ENCODE measurements around the gene ATP5IF1. TPM values are rescaled to one million over a fixed set of nuclear protein-coding genes. Genes with fewer than 3 reads are reported as not detected.

ATP5IF1 gene
- total and polyA plus RNA-seq, 2 of the 13 experiments (the other 11 are each of a cell fraction or from before 2014, with no cell fraction given): 97.7 to 131 TPM

- Histone ChIP-seq H4K20me1 (ENCODE audit: insufficient read depth, low read length) (no peaks in the 10 kb centered on the region), H3K27me3 (ENCODE audit: control insufficient read depth in 1 of 2, insufficient read depth in 2 of 2, low read length in 2 of 2) (peaks cover 0 to 2% of the 10 kb centered on the region in 2 experiments; a peak in 1 of 5 replicates), H3K27ac (ENCODE audit: extremely low read length, insufficient read depth, low read length) (no peak overlapping the region), H3K9ac (ENCODE audit: insufficient read depth, low read depth, low read length) (no peak overlapping the region), H3K4me1 (ENCODE audit: insufficient read depth, low read length) (peaks cover 50% of the 10 kb centered on the region), H3K4me3 (replicated peaks in 1 of 3; ENCODE audit: insufficient read depth in 1 of 3, low read depth in 2 of 3, low read length in 3 of 3) (no peak overlapping the region), H3K36me3 (replicated peaks in 1 of 2; ENCODE audit: control insufficient read depth in 1 of 2, insufficient read depth in 2 of 2, low read length in 2 of 2) (peaks cover 1 to 2% of the 10 kb centered on the region in 2 experiments; a peak in 4 of 5 replicates), H3K79me2 (ENCODE audit: insufficient read depth, low read length) (peaks cover 24% of the 10 kb centered on the region), H3K9me3 (ENCODE audit: low read length) (no peaks in the 10 kb centered on the region), H3K4me2 (ENCODE audit: low read depth, low read length) (no peak overlapping the region), H2AFZ (ENCODE audit: low read length) (no peak overlapping the region)
- ATAC-seq: no peak
- TF ChIP-seq RBFOX2 (IDR thresholded peaks at IDR 0.05; ENCODE audit: low read depth, low read length): 0 out of 2 replicates have a peak, but pooled peaks have one; percentile 7
- no peak for TF ChIP-seq SIX1 (CRISPR knock-in tag; IDR thresholded peaks at IDR 0.05; ENCODE audit: borderline replicate concordance)
- POLR2A ChIA-PET: no interaction called here
- intact Hi-C loops (cut with micrococcal nuclease; ENCODE audit: unreplicated experiment) (no loop called here), in situ Hi-C loops (cut with HindIII; ENCODE audit: extremely low pct_ligation_motif_present, low pct_unique_long_range_greater_than_20kb) (loop anchor here (25.0 kb wide), 1 partner anchor 347 kb away; the partner anchor contains the start of gene RAB42)
- DNase-seq (ENCODE audit: low spot score): no peak
- CTCF ChIA-PET (ENCODE audit: low intra/inter-chr PET ratio, low total read pairs): no interaction called here
- FAIRE-seq: no peak
- 100% methylated on average over 4 of the region's 4 CpGs for WGBS (ENCODE audit: low lambda C conversion rate)
- no TSS peak for BruUV-seq (replicated peaks)
Measured at GRCh38 chr1:28240024-28240423, 4.1 kb downstream of the ATP5IF1 start.

- no TSS peak for BruUV-seq (replicated peaks)
- H3K36me3 ChIP-seq (replicated peaks in 1 of 2; ENCODE audit: control insufficient read depth in 1 of 2, insufficient read depth in 2 of 2, low read length in 2 of 2): peaks cover 1 to 2% of the 10 kb centered on the region in 2 experiments; a peak in 4 of 5 replicates
- in situ Hi-C loops (cut with HindIII; ENCODE audit: extremely low pct_ligation_motif_present, low pct_unique_long_range_greater_than_20kb) (loop anchor here (25.0 kb wide), 1 partner anchor 346 kb away; the partner anchor contains the start of gene RAB42), intact Hi-C loops (cut with micrococcal nuclease; ENCODE audit: unreplicated experiment) (no loop called here)
- 92% methylated on average over 10 of the region's 10 CpGs for WGBS (ENCODE audit: low lambda C conversion rate)
- H3K9ac ChIP-seq (ENCODE audit: insufficient read depth, low read depth, low read length): no peak overlapping the region
- ChIA-PET POLR2A (interaction anchor here (0.9 kb wide), 1 partner anchor 87 kb away, joined by 3 read pairs; the partner anchor contains the start of gene MED18), CTCF (ENCODE audit: low intra/inter-chr PET ratio, low total read pairs) (no interaction called here)
- H3K79me2 ChIP-seq (ENCODE audit: insufficient read depth, low read length): peaks cover 15% of the 10 kb centered on the region
- no peak overlapping the region for H3K4me3 ChIP-seq (replicated peaks in 1 of 3; ENCODE audit: insufficient read depth in 1 of 3, low read depth in 2 of 3, low read length in 3 of 3)
- H3K27ac ChIP-seq (ENCODE audit: extremely low read length, insufficient read depth, low read length): peak overlapping the region; percentile 2
- no peak overlapping the region for H3K4me2 ChIP-seq (ENCODE audit: low read depth, low read length)
- no peak for FAIRE-seq
- peaks cover 0 to under 1% of the 10 kb centered on the region in 2 experiments; a peak in 1 of 5 replicates for H3K27me3 ChIP-seq (ENCODE audit: control insufficient read depth in 1 of 2, insufficient read depth in 2 of 2, low read length in 2 of 2)
- no peaks in the 10 kb centered on the region for H4K20me1 ChIP-seq (ENCODE audit: insufficient read depth, low read length)
- H2AFZ ChIP-seq (ENCODE audit: low read length): no peak overlapping the region
- ATAC-seq: no peak
- TF ChIP-seq ZNF547 (CRISPR knock-in tag; IDR thresholded peaks at IDR 0.05) (no peak), USF2 (IDR thresholded peaks at IDR 0.05; ENCODE audit: low read depth, low read length) (0 out of 2 replicates have a peak, but pooled peaks have one; percentile 19), USF2 (CRISPR knock-in tag; IDR thresholded peaks at IDR 0.05; ENCODE audit: borderline replicate concordance) (0 out of 2 replicates have a peak, but pooled peaks have one; percentile 23)
- no peaks in the 10 kb centered on the region for H3K9me3 ChIP-seq (ENCODE audit: low read length)
- H3K4me1 ChIP-seq (ENCODE audit: insufficient read depth, low read length): peaks cover 51% of the 10 kb centered on the region
- no peak for DNase-seq (ENCODE audit: low spot score)
Measured at GRCh38 chr1:28241638-28242241, 5.8 kb downstream of the ATP5IF1 start.

Data from HepG2 (cell line).